ENCODE measurements around the gene MAP7D1. TPM values are rescaled to one million over a fixed set of nuclear protein-coding genes. Genes with fewer than 3 reads are reported as not detected.
"Not testable (repeated sequence)": the region's sequence is repeated elsewhere in the genome, so short reads cannot be mapped to it uniquely, and the experiment has no call there.

Gene MAP7D1
- polyA plus RNA-seq, 1 donor = 148 TPM

GRCh38 chr1:36166938-36167905 is 11.3 kb downstream of the MAP7D1 start:
- no peak for DNase-seq (ENCODE audit: low read depth)

- no peak for DNase-seq (ENCODE audit: low read depth)
These were observed 12.6 kb downstream of the MAP7D1 start for GRCh38 chr1:36168514-36168913.

GRCh38 chr1:36170643-36171412 is 14.9 kb downstream of the MAP7D1 start:
- DNase-seq (ENCODE audit: low read depth) = no peak

GRCh38 chr1:36172017-36172747 is 16.2 kb downstream of the MAP7D1 start:
- no peak for DNase-seq (ENCODE audit: low read depth)

GRCh38 chr1:36172983-36173382 is 17.0 kb downstream of the MAP7D1 start:
- no peak for DNase-seq (ENCODE audit: low read depth)

GRCh38 chr1:36174713-36175112 is 18.8 kb downstream of the MAP7D1 start:
- DNase-seq (ENCODE audit: low read depth) = no peak

- no peak for DNase-seq (ENCODE audit: low read depth)
These were observed 19.5 kb downstream of the MAP7D1 start for GRCh38 chr1:36175137-36176095.

- DNase-seq (ENCODE audit: low read depth) = no peak
These were observed 20.4 kb downstream of the MAP7D1 start for GRCh38 chr1:36176106-36176949.

- DNase-seq (ENCODE audit: low read depth) = no peak
These were observed 21.9 kb downstream of the MAP7D1 start for GRCh38 chr1:36177589-36178431.

GRCh38 chr1:36178471-36179219 is 22.7 kb downstream of the MAP7D1 start:
- DNase-seq (ENCODE audit: low read depth) = no peak

- no peak for DNase-seq (ENCODE audit: low read depth)
These were observed 23.2 kb downstream of the MAP7D1 start for GRCh38 chr1:36179220-36179600.

GRCh38 chr1:36182734-36183133 is 26.8 kb downstream of the MAP7D1 start:
- no peak for DNase-seq (ENCODE audit: low read depth)

GRCh38 chr1:36183309-36183856 is 27.4 kb downstream of the MAP7D1 start:
- DNase-seq (ENCODE audit: low read depth) = no peak

- peak; percentile 58 for DNase-seq (ENCODE audit: low read depth)
These were observed 32.0 kb downstream of the MAP7D1 start for GRCh38 chr1:36187800-36188593.

GRCh38 chr1:36196805-36197204 is 40.8 kb downstream of the MAP7D1 start:
- DNase-seq (ENCODE audit: low read depth) = not testable (repeated sequence)

GRCh38 chr1:36198641-36199040 is 42.7 kb downstream of the MAP7D1 start:
- no peak for DNase-seq (ENCODE audit: low read depth)
